Esophagus muscularis mucosa (tissue), 3 donors: Measurements from ENCODE around the gene SIPA1L2.

Source experiments
- CTCF ChIP-seq, 3 experiments: fragments of 200-600 bp in 2 of 3; fragments of 450-650 bp in 1 of 3; sonication (generic) in 2 of 3; IDR thresholded peaks; one replicate each; pipeline ENCODE4 v1.5.1; 2017 to 2019; ENCODE audit warnings: antibody characterized with exemption in 3 of 3, mild to moderate bottlenecking in 2 of 3, moderate library complexity in 1 of 3
- POLR2A ChIP-seq: fragments of 450-650 bp; IDR thresholded peaks from one replicate; pipeline ENCODE4 v1.6.1; 2017; ENCODE audit warnings: antibody characterized with exemption, moderate library complexity, mild to moderate bottlenecking, low read depth

GRCh38 chr1:232678185-232678886, 48.4 kb upstream of the SIPA1L2 start:
- no peak for TF ChIP-seq CTCF (IDR thresholded peaks at IDR 0.05)
- no peak for TF ChIP-seq POLR2A
